GM21381 (cell line): Measurements from ENCODE around the gene DIP2C.
"Not testable (repeated sequence)": the region's sequence is repeated elsewhere in the genome, so short reads cannot be mapped to it uniquely, and the experiment has no call there.

Experiments
- ATAC-seq: cut with Tn5 transposase; IDR thresholded peaks from one replicate; pipeline ENCODE4 v1.9.1; 2021; ENCODE audit warnings: mild to moderate bottlenecking, moderate library complexity; ENCODE audit not compliant: unreplicated experiment

DIP2C gene

DNA sequence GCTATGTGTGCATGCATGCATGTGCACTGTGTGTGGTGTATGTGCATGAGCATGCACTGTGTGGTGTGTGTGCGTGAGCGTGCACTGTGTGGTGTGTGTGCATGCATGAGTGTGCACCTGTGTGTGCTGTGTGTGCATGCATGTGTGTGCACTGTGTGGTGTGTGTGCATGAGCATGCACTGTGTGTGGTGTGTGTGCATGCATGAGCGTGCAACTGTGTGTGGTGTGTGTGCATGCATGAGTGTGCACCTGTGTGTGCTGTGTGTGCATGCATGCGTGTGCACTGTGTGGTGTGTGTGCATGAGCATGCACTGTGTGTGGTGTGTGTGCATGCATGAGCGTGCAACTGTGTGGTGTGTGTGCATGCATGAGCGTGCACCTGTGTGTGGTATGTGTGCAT is 10.7 kb upstream of the DIP2C start:
- not testable (repeated sequence) for ATAC-seq

- ATAC-seq, result no peak
Observed at GRCh38 chr10:697097-697875, 7.8 kb upstream of the DIP2C start.

DNA sequence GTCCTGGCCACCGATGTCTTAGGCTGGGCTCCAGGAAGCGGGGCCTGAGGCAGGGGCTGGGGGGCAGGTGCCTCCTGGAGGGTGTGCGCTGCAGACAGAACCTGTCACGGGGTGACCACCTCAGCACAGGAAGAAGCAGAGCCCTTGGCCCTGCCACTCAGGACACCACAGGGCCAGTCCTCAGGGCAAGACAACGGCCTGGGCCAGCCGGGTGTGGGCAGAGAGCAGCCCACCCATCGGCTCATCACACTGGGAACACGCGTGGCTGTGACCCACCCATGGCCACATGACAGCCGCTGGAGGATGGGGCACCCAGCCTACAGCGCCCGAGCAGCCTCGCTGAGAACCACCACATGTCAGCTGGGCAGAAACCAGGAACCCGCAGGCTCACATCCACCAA is 5.9 kb upstream of the DIP2C start:
- no peak for ATAC-seq

DNA sequence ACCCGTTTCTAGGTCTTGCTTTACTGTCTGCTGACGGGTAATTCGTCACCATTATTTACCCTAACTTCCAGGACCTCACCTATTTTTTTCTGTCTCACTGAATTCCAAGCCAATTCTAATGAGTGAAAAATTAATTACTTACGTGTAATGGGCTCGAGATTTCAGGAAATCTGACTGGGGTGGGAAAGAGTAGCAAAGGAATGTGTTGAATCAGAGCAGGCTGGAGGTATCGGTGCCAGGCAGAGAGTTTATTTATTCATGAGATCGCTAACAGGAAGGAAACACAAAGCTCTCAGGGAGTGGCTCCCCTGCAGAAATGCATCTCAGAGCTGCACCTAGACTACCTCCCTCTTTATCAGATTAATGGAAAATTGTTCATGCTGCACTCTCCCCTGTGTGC is 4.0 kb upstream of the DIP2C start:
- ATAC-seq, result no peak

GRCh38 chr10:692682-693351 is 3.3 kb upstream of the DIP2C start:
- ATAC-seq, result no peak

DNA sequence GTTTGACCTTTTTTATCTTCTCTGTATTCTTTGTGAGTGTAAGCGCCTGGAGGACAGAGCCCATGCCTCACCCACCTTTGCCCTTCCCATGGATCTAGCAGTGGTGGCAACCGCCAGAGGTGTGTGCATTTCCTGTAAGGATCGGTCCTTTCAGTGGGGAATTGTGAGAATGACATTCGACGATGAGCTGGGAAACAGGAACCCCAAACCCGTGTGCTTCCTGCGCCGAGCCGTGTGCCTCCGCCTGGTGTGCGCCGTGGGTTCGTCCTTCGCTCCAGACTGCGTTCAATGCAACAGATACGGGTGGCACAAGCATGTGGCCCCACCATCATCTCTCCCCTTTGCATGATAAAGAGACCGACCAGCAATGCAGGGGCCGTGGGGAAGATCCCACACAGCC is 1.7 kb upstream of the DIP2C start:
- ATAC-seq, result no peak

DNA sequence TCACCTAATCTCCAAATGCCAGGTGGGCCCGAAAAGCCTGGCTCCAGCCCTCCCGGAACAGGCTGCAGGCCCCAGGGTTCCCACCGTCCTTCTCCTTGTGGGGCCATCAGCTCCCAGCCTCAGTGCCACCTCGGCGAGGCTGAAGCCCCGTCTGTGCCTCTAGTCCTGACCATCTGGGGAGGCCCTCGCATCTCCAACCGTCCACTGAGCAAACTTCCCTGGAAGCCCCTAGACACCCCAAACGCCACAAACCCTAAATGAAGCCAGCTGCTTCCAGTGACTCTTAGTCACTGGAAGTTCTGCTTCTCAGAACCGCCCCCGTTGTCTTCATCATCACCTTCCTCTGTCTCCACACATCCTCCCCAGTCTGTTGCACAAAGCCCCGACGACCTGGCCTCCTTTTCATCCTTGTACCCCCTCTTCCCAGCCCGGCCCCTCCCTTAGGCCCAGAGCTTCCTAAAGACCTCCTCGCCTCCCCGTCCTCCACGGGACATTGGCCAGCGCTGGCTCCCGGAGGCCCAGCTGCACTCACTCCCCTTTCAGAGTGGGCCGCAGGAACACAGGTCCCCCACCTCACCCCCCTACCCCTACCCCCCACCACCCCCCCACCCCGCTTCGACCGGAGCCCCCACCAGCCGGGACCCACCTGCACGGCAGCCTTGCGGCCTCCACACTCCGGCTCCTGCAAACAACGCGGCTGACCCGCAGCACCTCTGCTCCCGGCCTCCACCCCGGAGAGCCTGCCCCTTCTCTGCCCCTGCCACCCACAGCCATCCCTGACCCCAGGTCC is 1.1 kb upstream of the DIP2C start:
- no peak for ATAC-seq

DNA sequence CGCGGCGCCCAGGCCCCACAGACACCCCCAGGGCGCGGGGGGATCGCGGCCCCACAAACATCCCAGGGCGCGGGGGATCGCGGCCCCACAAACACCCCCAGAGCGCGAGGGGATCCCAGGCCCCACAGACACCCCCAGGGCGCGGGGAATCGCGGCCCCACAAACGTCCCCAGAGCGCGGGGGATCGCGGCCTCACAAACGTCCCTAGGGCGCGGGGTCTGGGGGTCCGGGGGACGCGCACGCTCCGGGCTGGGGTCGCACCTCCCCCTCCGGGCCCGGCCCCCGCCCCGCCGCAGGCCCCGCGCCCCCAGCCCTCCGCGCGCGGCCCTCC is 382 bp downstream of the DIP2C start:
- no peak for ATAC-seq

DNA sequence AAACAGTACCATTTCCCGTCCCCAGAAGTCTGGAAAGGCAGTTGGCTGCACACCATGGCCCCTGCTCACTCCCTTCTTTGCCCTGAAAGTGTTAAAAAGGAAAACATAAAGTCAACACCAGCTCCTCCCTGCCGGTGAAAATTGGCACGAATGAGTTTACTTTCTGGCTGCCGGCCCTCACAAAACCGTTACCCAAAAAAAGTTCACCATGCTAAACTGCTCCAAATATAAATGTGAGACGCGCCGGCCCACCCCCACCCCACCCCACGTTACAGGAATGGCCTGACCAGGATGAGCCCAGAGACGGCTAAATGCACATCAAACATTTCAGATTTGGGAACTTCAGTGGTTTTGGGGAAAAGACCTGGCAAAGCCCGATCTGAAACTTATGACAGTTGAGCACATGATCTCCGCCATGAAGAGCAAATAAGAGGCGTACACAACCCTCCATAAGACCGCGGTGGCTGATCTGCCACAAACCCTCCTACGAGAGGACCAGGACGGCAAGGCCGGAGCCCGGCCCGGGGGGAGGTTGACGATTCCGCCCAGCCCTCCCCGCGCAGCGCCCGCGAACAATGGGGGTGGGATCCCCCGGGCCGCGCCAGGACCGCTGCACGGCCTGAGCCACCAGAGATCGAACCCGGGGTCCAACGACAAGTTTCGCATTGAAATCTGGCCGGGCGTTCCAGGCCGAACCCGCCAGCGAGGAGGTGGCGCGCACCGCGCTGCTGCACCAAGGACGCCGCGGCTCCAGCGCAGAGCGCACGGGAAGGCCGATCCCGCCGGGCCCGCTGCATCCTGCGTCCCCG is 952 bp downstream of the DIP2C start:
- ATAC-seq, result no peak

DNA sequence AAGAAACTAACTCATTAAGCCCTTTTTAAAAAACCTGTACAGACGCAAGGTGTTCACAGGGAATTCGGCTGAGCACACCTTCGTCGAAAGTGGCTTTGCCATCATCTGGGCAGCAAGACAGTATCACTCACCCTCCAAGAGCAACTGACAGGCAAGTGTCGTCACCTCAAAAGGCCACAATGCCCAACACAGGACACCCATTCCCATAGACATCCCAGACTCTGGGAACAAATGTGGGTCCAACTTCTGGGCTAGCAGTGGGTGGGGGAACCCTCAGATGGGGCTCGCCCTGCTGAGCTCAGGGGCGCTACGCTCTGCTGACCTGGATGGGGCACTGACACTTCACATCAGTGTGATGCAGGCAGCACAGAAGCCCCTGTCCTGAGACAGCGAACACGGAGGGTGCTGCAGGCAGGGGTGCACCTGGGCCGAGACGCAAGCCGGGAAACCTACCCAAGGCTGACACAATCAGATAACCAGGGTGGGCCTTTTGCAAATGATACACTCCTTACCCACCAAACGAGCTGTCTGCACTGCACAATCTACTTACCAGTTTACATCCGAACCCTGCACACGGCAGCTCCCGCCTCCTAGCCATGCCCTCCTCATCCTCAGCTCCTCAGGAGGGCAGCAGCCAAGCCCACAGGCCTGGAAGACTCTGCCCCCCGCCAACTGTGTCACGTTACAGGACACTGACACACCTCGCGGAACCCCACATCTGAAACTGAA is 1.7 kb downstream of the DIP2C start:
- ATAC-seq, result no peak

DNA sequence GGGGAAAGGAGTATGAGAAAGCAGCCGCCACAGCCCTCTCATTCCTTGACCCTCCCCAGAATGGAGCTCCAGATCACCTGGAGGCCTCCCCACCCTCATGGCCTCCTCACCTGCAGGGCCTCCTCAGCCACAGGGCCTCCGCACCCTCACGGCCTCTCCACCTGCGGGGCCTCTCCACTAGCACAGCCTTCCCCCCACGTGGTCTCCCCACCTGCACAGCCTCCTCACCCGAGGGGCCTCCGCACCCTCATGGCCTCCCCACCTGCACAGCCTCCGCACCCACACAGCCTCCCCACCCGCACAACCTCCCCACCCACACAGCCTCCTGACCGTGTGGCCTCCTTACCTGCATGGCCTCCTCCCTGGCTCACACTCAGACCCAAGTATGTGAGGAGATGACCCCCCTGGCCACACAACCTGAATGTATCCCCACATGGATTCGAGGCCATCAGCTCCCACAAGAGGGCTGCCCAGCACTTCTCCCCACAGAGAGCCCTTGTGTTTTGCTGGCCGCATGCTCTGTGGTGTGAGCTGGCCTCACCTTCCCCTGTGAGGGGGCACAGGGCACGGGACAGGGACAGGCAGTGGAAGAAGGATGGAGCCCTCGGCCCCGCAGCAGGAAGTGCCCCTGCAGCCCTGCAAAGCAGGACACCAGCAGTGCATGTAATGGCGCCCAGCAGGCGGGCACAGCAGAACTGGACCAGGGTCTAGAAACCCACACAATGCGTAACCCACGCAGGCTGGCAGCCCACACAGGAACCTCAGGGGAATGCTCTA is 3.1 kb downstream of the DIP2C start:
- no peak for ATAC-seq

DNA sequence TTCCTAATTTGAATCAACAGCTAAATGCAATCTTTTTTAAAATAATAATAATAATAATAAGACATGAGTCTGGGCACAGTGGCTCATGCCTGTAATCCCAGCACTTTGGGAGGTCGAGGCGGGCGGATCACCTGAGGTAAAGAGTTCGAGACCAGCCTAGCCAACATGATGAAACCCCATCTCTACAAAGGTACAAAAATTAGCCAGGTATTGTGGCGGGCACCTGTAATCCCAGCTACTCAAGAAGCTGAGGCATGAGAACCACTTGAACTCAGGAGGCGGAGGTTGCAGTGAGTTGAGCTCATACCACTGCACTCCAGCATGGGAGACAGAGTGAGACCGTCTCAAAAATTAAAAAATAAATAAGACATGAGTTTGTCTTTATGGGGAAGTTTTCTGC is 3.9 kb downstream of the DIP2C start:
- ATAC-seq, result no peak

- no peak for ATAC-seq
Observed at GRCh38 chr10:683448-684071, 5.9 kb downstream of the DIP2C start.

- no peak for ATAC-seq
Observed at GRCh38 chr10:682931-683447, 6.5 kb downstream of the DIP2C start.

GRCh38 chr10:681670-682318 is 7.7 kb downstream of the DIP2C start:
- no peak for ATAC-seq

DNA sequence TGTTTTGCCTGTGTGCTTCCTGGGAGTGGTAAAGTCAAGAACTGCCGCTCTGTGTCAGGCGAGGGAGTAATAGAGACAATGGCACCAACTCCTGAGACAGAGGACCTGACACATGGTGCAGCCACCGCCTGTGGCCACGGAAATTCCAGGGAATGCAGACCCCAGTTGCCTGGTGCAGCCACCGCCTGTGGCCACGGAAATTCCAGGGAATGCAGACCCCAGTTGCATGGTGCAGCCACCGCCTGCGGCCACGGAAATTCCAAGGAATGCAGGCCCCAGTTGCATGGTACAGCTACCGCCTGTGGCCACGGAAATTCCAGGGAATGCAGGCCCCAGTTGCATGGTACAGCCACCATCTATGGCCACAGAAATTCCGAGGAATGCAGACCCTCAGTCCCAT is 8.7 kb downstream of the DIP2C start:
- no peak for ATAC-seq

DNA sequence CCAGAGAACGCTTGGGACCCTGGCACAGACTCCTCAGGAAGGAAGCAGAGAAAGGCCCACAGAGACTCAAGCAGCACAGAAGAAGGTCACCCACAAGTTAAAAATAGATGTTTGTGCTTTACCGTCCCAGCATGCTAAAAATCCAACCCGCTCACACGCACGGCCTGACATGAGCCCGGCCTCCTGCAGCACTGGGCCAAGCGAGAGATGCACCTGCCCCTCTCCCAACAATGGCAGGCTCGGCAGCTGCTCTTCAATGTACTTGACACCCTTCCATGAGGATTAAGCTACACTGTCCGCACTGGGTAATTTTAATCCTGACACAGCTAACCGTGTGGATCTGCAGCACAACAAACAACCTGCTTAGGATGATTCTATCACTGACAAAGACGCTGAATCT is 9.3 kb downstream of the DIP2C start:
- no peak for ATAC-seq

DNA sequence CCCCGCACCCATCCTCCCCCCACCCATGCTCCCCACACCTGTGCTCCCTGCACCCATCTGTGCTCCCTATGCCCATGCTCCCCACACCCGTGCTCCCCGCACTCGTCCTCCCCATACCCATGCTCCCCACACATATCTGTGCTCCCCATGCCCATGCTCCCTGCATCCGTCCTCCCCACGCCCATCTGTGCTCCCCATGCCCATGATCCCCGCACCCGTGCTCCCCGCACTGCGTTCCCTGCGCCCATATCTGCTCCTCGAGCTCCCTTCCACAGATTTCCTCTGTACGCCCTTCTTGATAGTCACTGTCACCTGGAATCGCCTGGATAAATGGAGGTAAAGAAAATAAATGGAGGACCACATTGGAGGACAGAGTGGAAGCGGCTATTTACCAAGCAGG is 9.9 kb downstream of the DIP2C start:
- ATAC-seq, result no peak

DNA sequence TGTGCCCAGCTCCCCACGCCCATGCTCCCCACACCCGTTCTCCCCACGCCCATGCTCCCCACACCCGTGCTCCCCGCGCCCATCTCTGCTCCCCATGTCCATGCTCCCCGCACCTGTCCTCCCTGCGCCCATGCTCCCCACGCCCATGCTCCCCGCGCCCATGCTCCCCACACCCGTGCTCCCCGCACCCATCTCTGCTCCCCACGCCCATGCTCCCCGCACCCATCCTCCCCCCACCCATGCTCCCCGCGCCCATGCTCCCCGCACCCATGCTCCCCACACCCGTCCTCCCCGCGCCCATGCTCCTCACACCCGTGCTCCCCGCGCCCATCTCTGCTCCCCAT is 10.8 kb downstream of the DIP2C start:
- ATAC-seq, result not testable (repeated sequence)
